ENCODE results near the gene RIBC1.
A peak's percentile ranks its signal among the peaks of the same experiment; 100 is the strongest.
"Not testable (repeated sequence)": the region's sequence is repeated elsewhere in the genome, so short reads cannot be mapped to it uniquely, and the experiment has no call there.

Gene RIBC1

DNA sequence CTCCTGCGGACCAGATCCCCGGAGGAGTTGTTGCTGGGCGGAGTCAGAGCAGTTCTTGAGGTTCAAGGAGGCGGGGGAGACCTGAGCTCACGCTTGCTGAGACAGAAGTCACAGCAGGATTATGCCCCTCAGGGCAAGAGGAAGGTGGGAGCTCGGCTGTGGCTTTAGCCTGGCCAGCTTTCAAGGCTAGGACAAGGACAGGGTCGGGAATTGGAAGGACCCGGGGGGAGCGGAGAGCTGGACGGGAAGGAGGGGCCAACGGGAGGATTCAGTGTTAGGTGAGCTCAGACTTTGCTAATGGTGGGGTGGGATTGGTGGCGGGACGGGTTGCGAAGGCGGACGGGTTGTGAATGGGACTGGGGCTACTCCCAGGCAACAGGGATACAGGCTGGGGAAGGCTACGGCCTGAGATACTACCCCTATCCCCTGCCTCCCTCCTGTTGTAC is at the start of gene RIBC1:
TSS of gene RIBC1 (plus strand) at position 13 of the 446 bp plus-strand sequence. CDS start 3,404 bp downstream, outside the sequence.
- no peak for FAIRE-seq
- no peak for DNase-seq (ENCODE audit: insufficient read length, low spot score)

DNA sequence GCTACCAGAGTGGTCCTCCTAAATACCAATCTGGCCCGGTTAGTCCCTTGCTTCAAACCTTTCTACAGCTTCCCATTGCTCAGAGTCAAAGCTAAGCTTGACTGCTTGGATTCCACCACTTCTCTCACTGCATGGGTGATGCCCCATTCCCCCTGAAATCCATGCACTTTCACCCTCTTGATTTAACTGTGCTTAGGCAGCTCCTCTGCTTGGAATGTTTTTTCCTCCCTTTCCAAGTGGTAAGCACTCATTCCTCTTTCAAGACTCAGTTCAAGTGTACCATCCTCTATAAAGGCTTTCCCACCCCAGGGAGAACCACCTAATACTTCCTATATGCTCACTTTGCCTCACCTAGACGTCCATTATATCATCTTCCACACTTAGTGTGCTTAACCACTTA is 49.4 kb upstream of the RIBC1 start:
- FAIRE-seq (no peak), DNase-seq (ENCODE audit: insufficient read length, low spot score) (no peak)

DNA sequence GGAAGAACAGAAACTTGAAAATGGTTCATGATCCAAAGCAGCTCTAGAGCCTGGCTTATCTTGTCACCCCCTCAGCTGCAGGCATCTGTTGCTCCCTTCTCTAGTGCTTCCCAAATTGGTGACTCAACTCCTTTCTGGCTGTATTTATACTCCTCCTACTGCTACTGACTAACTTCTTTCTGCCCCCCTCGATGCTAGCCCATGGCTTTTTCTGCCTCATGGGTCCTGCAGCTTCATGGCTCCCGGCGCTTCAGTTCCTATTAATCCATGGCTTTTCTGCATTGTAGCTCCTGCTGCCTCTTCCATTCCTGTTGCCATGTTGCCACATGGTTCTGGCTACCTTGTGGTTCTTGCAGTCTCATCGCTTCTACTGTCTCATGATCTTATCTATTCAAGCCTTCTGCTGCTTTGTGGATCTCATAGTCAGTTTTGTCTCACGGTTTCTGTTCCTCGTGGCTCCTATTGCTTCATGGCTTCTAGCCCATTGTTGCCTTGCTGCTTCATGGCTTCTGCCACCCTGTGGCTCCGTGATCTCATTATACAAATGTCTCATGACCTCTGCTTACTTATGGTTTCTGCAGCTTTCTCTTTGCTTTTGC is 48.4 kb upstream of the RIBC1 start:
- no peak for DNase-seq (ENCODE audit: insufficient read length, low spot score)
- FAIRE-seq, result no peak

DNA sequence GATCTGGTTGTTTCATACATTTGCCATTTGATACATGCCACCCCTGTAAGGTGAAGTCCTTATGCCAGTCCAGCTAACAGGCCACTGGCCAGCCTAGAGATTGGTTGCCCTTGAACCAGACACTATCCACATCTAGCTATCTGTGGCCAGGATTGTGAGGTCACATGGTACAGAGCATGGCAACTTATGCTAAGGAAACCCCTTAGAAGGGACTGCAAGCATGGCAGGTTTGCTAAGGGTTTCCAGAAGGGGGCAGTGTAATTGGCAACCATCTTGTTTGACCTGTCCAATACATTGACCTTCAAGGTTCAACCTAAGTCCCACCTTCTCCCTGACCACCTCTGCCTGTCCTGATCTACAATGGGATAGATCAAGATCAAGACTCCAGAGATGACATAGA is 47.8 kb upstream of the RIBC1 start:
- FAIRE-seq (no peak), DNase-seq (ENCODE audit: insufficient read length, low spot score) (no peak)

DNA sequence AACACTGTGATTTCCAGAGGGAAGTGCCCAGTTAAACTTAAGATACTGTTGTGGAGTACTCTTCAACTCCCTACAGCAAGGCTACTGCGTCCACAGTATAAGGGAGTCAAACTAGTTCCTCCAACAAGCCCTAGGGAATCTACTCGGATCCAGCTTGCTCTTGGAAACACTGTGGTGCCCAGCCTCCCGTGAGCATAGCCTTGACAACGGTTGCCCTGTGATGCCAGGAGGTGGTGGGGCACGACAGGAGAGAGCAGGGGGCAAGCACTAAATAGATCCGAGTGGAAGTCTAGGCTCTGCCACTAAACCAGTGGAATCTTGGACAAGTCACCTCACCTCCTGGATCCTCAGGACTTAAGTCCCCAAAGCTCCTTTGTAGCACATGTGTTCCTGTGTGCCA is 45.8 kb upstream of the RIBC1 start:
- DNase-seq (ENCODE audit: insufficient read length, low spot score), result no peak
- FAIRE-seq, result peak; percentile 66

DNA sequence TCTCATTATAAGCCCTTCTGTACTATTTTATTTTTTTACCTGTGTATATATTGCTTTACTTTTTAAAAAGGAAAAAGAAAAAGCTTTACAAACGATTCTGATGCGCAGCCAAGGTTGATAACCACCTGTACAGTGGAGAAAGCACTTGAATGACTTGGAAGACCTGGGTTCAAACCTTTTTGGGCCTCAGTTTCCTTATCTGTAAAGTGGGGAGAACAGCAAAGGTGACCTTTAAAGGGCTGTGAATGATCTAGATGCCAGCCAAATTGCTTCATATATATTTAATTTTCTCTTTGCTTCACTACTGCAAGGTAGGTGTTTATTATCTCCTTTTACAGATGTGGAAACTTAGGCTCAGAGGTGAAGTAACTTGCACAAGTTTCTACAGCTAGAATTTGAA is 45.2 kb upstream of the RIBC1 start:
- DNase-seq (ENCODE audit: insufficient read length, low spot score) (no peak), FAIRE-seq (no peak)

DNA sequence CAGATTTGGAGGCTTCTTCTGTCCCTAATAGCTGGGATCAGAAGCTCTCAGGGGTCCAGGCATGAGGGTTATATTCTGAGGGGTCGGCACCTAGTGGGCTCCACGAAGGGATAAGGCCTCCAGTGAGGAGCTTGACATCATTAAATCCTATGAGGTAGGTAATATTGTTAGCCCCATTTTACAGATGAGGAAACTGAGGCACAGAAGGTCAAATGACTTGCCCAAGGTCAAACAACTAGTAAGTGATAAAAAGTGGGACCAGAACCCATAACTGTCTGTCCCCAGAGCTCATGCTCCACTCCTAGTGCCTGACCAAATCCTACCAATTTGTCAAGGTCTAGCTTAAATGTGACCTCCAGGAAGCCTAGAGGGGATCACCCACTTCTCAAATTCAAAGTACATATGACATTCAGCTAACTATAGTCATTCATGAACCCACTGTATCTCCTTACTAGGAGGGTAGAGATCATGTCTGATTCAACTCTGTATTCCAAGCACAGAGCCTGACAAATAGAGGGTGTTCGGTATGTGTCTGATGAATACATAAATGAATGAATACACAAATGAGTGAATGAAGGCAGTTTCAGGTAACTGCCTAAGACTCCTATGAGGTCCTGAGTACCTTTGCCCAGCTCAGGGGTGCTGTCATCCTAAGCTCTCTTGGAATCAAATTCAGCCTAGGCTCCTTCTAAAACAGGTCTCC is 43.5 kb upstream of the RIBC1 start:
- DNase-seq (ENCODE audit: insufficient read length, low spot score), result no peak

DNA sequence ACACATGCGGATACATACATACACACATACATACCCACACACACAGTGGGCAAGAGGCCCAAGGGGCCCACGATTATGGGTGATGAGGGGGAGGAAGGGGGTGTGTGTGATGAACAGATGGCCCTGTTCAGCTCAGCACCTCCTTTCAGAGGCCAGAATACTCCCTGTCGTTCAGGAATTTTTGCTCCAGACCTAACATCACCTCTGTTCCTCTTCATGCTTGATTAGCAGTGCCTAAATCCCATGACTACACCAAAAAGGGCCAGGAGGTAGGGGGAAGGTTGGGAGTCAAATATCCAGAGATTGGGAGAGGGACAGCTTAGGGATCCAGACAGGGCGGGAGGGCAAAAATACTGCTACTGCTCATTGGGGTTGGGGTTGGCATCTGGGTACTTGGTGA is 42.9 kb upstream of the RIBC1 start:
- FAIRE-seq (no peak), DNase-seq (ENCODE audit: insufficient read length, low spot score) (no peak)

More for the DNA sequence above, 43.5 kb upstream of the RIBC1 start:
- FAIRE-seq, result no peak

DNA sequence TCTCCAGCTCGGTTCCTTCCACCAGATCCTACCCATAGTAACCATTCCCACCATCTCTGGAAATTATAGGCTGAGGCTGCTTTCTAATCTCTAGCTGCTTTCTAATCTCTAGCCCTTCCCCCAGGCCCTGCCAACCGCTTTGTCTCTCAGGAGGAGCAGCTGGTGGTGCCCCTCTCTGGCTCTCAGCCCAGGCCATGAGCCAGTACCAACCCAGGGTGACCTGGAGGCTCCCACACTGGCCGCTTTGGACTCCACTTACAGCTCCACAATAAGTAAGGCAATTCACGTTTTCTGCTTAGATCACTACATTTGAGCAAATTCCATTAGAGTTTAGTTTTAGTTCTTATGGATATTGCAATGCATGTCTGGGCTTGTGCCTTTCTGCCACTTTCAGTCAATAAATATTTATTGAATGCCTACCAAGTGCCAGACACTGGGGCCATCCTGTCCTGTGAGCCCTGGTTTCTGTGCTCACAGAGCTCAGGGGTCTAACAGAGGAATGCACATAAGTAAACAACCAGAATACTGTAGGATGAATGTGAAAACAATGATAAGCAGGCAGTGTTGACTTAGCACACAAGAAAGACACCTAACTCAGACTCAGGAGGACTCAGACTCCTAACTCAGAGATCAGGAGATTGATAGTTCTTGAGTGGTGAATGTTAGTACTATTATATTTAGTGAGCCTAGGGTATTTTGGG is 39.1 kb upstream of the RIBC1 start:
- DNase-seq (ENCODE audit: insufficient read length, low spot score), result no peak
- FAIRE-seq, result no peak

DNA sequence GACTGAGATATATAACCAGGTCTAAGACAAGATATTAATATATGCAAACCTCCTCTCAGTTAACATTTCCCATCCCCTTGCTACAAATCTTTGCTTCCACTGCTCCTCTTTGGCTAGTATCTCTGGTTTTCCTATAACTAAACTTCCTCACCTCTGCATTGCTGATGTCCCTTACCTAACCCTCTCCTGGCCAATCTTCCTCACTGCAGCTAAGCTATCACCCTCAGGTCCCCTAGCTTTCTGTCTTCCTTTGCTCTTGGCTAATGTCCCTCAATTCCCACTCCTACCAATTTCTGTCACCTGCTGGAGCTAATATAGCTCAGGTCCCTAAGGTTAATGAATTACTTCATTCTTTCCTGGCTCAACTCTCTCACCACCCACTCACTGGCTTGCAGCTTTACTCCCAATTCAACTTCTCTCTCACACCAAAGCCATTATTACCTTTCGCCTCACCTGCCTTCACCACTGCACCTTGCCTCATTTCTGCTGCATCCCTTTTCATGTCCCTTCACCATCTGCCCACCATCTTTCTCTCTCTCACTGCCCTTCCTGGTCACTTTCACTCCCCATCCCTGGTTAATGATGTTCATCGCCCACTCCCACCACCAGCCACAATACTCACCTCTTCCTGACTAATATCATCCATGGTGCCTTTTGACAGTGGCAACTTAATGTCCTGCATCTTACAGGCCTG is 26.9 kb upstream of the RIBC1 start:
- FAIRE-seq, result no peak
- no peak for DNase-seq (ENCODE audit: insufficient read length, low spot score)

DNA sequence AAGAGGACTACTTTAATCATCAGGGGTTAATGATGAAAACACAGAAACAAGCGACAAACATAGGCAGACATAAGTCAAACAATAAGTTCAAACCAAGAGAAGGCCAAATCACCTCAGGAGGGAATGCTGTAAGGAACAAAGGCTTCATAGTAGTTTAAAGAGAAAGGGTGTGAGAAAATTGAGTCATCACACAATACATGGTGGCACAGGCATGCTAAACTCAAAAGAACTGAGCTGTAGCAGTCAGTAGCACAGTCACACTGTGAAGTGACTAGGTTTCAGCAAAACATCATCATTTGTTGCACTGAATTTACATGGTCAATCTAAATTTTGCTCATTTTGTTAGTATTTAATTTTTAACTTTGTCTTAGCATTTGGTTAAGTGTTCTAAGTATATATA is 24.5 kb upstream of the RIBC1 start:
- DNase-seq (ENCODE audit: insufficient read length, low spot score), result no peak
- FAIRE-seq, result no peak

DNA sequence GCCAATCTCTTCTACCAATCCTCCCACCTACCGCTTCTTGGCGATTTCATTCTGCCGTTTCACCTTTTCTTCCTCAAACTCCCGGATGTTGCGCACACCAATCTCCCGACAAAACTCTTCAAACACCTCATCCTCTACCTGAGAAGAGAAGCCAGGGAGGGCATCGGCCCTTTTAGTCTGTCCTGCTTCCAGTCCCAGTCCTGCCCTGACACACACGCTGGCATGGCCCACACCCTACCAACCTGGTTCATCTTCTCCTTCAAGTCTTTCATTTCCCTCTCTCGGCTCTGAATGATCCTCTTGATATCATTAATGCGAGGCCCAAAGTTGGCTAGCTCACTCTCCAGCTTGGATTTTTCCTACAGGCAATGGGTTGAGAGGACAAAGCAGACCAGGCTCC is 19.1 kb upstream of the RIBC1 start:
- peak; percentile 44 for FAIRE-seq
- no peak for DNase-seq (ENCODE audit: insufficient read length, low spot score)

DNA sequence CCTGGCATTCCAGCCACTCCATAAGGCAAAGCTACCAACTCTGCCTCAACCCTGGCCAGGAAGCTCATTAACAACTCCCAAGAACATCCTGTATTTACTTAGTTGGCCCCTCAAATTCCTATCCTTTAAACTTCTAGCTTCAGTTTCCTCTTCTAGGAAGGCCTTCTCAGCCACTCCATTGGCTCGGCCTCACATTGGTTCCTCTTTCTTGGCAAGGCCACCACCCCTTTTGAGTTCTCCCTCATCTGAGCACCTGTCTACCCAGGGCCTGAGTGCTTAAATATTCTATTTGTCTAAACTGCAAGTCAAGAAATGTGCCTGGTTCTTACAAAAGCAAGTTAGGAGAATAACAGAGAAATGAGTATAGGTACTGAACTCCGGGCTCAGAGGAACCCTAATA is 10.2 kb upstream of the RIBC1 start:
- no peak for FAIRE-seq
- no peak for DNase-seq (ENCODE audit: insufficient read length, low spot score)

DNA sequence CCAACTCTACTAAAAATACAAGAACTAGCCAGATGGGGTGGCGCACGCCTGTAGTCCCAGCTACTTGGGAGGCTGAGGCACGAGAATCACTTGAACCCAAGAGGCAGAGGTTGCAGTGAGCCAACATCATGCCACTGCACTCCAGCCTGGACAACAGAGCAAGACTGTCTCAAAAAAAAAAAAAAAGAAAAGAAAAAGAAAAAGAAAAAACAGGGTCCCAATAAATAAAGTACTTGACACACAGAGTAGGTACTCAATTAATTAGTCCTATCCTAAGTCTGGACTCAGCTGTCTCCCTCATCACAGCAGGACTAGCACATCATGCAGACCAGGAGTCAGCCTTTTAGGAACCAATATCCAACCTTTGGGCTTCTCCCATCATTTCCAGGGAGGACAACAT is 2.3 kb upstream of the RIBC1 start:
- not testable (repeated sequence) for DNase-seq (ENCODE audit: insufficient read length, low spot score); FAIRE-seq

DNA sequence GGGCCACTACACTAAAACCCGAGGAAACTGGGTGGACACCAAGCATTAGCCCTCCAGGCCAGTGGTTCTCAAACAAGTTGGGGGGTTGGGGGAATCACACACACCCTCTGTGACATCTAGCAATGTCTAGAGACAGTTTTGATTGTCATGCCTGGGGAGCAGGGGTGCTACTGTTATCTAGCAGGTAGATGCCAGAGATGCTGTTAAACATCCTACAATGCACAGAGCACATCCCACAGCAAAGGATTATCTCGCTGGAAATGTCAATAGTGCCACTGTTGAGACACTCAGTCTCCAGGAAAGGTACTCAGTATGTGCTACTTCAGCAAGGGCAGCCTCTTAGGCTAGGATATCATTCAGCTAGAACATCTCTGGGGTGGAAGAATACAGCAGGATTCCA is 1.5 kb upstream of the RIBC1 start:
- FAIRE-seq, result no peak
- DNase-seq (ENCODE audit: insufficient read length, low spot score), result no peak

DNA sequence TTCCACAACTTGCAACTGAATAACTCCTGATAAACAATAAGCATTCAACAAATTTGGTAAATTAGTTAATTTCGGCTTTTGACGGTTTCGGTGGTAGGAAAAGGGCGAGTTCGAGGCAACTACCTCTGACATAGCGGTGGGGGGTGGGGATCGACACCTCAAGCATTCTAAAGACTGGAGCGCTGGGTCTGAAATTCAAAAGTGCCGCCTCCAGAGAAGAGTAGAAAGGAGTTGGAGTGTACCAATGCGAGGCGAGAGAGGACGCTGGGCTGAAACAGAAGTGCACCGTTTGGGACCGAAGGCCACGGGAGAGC is 944 bp upstream of the RIBC1 start:
- no peak for FAIRE-seq
- DNase-seq (ENCODE audit: insufficient read length, low spot score), result no peak

DNA sequence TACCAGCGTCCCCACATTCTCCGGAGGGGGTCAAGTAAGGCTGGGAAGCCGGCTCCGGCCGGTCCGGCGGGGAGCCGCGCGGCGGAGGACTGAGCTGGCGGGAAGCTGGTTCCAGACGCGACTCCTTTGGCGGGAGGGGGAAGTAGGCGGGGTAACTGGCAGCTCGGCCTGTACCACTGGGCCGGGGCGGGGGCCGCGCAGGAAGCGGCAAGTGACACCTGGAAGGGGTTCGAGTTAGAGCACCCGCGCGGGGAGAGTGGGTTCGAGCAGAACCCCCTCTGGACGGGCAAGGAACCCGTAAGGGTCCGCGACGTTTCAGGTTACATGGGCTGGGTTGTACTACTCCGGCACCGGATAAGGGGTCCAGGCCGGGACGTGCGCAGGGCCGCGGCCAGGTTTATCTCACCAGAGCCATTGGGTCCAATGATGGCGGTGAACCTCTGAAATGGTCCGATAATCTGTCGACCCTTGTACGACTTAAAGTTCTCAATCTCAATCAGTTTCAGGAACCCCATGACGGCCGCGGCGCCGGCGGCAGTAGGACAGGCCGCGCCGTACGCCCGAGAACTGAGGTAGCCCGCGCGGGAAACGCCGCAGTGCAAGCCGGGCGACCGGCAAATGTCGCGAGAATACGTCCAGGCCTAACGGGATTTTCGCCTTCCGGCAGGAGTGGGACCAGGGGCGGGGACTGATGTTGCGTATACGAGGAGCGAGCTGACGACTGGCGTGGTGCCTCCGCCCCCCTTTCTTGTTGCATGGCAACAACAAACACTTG is 400 bp upstream of the RIBC1 start, which contains the start of gene SMC1A:
TSS of gene SMC1A (minus strand) at position 569 of the 775 bp plus-strand sequence. CDS start at position 515, 54 bp downstream.
- FAIRE-seq, result peak; percentile 99
- peak; percentile 69 for DNase-seq (ENCODE audit: insufficient read length, low spot score)

DNA sequence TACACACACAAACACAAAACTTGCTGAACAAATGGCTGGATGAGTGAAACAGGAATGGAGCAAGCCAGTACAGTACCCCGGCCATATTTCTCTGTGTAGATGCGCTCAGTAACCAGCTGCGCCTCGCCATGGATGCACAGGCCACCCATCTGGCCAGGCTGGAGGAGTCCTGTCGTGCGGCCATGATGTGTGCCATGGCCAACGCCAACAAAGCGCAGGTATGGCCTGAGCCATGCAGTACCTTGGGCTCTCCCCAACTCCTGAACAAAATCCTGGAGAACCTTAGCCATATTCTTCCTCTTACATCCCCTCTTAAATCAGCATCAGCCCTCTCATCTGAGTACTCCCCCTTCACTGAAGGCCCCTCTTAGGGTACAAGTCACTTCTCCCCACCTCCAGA is 7.1 kb downstream of the RIBC1 start:
- FAIRE-seq (no peak), DNase-seq (ENCODE audit: insufficient read length, low spot score) (no peak)

DNA sequence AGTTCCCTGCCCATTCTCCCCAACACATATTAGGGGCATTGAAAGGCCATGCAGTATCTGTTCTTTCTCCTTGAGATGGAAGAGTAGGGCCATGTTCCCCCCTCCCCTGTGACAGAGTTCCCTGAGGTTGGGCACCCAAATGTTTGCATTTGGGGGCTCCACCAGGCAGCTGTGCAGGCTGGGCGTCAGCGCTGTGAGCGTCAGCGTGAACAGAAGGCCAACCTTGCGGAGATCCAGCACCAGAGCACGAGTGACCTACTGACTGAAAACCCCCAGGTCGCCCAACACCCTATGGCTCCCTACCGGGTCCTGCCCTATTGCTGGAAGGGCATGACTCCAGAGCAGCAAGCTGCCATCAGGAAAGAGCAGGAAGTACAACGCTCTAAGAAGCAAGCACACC is 7.6 kb downstream of the RIBC1 start:
- FAIRE-seq (no peak), DNase-seq (ENCODE audit: insufficient read length, low spot score) (no peak)
